ENCODE data around the gene DHODH.
"Not testable (repeated sequence)": the region's sequence is repeated elsewhere in the genome, so short reads cannot be mapped to it uniquely, and the experiment has no call there.

Gene DHODH

DNA sequence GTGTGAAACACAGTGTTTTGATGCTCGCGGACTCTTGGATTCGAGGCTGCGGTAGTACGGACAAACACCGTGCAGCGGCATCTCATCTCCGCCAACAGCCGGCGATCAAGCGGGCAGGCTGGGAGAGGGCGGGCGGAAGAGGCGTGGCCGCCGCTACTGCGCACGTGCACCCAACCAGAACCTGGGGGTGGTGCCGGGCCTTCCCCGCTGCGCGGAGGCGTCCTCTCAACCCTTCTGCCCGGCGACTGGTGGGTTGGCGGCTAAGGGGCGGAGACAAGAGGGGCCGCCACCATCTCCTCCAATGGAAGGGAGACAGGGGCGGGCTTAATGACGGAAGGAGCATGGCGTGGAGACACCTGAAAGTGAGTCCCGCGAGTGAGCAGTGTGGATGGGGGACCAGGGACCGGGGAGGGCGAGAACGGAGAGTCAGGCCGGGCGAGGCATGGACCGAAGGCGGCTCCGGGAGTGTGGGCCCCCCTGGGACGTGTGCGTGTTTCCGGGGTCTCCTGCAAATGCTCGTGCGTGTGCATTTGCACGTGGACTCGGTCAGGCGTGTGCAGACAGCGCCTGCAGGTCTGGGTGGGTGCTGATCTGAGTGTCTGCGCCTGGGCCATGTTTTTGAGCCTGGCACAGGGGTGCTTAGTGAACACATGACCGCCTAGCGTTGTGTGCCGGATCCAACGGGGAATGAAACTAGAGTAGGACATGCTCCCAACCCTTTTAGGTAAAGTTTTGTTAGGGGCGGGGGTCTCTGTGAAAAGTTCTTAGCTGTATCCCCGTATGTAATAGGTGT is at the start of gene DHODH:
Gene DHODH (plus strand): TSS at position 321 of the 793 bp plus-strand sequence. CDS start 21 bp downstream, at position 342.
- peak; percentile 98 for DNase-seq (ENCODE audit: low read depth)

DNA sequence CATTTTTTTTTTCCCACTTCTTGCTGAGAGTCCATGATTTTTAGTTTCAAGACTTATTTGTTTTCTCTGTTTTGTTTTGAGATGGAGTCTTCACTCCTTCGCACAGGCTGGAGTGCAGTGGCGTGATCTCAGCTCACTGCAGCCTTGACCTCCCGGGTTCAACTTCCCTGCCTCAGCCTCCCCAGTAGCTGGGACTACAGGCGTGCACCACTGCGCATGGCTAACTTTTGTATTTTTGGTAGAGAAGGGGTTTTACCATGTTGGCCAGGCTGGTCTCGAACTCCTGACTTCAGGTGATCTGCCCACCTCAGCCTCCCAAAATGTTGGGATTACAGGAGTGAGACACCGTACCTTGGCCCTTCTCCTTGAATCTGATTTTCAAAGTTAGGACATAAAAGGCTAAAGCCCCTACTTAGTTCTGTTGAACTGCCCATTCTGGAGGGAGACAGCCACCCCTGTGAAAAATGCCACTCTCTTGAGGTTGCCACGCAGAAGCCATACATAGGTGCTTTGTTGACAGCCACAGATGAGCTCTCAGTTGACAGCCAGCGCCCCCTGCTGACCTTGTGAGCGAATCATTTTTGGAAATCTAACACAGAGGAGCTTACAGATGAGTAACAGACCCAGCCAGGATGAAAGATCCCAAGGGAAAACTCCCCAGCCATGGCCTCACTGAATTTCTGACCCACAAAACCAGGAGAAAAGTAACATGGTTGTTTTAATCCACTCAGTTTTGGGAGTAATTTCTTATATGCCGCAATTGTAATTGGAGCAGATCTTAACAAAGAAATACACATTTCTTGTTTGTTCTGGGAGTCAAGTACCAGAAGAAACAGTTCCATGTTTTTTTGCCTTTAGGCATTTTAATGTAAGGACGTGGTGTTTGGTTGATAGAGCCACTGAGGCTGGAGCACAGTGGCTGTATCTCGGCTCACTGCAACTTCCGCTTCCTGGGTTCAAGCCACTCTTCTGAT is 47.2 kb upstream of the DHODH start:
- DNase-seq (ENCODE audit: low read depth), result peak; percentile 69

- no peak for DNase-seq (ENCODE audit: low read depth)
These were observed 45.2 kb upstream of the DHODH start for GRCh38 chr16:71963125-71963875.

GRCh38 chr16:71965223-71965622 is 43.3 kb upstream of the DHODH start:
- no peak for DNase-seq (ENCODE audit: low read depth)

DNA sequence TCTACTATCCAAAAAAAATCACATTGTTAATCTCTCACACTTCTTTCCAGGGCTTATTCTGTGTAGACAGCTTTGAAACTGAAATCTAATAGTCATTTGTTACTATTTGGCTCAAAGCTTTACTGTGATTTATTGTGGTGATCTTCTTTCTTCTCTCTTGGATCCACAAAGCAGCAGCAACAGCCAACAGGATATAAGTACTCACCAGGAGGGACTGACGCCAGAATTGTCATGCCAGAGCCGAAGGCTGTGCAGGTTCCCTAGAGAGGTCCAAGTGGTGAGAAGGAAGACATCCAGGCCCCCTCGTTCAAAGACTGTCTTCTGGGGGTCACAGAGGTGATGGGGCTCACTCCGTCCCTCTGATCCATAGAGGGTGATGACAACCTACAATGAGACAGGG is 41.6 kb upstream of the DHODH start:
- DNase-seq (ENCODE audit: low read depth), result no peak

DNA sequence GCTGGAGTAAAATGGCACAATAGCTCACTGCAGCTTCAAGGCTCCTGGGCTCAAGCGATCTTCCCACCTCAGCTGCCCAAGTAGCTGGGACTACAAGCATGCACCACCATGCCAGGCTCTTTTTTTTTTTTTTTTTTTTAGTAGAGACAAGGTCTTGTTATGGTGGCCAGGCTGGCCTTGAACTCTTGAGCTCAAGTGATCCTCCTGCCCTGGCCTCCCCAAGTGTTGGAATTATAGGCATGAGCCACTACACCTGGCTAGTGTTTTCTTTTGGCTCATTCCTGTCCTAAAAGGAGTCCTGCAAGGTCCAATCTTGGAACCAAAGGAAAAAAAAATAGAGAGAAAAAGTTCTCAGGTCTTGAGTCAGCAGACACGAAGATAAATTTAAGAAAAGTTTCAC is 39.2 kb upstream of the DHODH start:
- DNase-seq (ENCODE audit: low read depth), result no peak

DNA sequence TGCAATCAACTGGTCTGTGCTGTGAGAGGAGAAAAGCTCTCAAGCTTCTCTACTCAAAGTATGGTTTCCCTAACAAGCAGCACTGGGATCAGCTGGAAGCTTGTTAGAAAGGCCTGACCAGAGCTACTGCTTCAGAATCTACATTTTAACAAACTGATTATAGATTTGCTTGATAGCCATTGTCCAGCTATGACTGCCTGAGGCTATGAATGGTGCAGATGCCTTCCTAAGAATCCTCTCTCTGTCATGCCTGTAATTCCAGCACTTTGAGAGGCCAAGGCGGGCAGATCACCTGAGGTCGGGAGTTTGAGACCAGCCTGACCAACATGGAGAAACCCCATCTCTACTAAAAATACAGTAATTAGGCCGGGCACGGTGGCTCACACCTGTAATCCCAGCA is 37.0 kb upstream of the DHODH start:
- no peak for DNase-seq (ENCODE audit: low read depth)

DNA sequence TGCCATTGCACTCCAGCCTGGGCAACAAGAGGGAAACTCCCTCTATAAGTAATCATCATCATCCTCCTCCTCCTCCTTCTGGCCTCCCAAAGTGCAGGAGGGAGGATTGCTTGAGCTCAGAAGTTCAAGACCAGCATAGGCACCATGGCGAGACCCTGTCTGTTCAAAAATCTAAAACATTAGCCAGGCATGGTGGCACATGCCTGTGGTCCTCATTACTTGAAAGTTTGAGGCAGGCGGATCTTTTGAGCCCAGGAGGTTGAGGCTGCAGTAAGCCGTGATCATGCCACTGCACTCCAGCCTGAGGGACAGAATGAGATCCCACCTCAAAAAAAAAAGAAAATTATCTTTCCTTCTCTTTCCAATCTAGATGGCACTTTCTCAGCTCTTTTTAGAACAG is 36.2 kb upstream of the DHODH start:
- DNase-seq (ENCODE audit: low read depth), result no peak

DNA sequence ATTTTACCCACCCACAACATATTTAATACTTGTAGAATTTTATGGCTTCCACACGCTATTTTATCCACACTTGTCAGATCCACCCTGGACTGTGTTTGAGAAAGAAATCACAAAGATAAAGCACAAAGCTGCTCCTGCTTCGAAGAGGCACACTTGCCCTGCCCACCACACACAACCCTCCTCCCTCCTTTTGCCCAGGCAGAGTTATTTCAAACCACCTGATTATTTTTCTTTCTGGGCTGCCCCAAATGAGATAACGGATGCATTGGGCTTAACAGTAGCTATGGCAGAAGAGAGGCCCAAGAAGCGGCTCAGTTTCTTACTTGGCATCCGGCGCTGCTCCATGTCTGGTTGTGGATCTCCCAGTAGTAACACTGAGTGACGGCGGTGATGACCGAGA is 35.5 kb upstream of the DHODH start:
- DNase-seq (ENCODE audit: low read depth), result no peak

DNA sequence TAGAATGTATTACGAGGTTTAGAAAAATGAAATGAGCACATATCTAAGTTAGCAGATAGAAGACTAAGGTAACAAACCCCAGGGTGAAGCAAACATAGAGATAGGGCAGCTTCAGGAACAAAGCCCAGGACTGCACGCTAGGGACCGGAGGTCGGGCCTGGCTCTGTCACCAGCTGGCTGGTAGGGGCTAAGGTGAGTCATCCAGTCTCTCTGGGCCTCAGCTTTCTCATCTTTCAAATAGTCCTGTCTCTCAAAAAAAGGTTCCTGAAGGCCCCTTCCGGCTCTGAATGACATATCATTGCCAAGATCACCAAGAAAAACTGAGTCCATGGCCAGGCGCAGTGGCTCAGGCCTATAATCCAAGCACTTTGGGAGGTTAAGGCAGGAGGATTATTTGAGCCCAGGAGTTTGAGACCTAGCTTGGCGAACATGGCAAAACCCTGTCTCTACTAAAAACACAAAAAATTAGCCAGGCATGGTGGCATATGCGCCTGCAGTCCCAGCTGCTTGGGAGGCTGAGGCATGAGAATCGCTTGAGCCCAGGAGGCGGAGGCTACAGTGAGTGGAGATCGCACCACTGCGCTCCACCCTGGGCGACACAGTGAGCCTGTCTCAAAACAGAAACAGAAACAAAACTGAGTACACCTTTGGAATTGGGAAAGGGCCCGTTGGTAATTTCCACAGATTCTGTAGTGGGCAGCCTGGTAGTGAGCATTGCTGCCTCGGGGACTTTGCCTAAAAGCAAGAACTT is 34.3 kb upstream of the DHODH start:
- no peak for DNase-seq (ENCODE audit: low read depth)

DNA sequence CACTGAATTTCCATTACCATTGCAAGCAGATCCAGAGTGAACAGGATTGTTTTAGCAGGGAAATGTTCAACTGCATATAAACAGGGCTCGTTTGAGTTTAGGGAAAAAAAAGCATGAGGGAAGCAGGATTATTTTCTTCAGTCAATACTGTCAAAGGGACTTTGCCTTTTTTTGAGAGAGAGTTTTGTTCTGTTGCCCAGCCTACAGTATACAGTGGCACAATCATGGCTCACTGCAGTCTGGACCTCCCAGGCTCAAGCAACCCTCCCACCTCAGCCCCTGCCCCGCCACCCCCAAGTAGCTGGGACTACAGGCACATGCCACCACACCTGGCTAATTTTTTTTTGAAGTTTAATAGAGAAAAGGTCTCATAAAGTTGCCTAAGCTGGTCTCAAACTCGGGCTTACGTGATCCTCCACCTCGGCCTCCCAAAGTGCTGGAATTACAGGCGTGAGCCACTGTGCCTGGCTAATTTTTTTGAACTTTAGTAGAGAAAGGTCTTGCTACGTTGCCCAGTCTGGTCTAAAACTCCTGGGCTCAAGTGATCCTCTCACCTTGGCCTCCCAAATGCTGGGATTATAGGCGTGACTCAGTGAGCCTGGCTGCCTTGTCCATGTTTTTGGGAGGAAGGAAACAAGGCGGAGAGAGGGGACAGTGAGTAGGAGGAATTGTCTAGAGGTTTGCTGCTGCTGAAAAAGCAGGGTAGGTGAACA is 23.1 kb upstream of the DHODH start:
- no peak for DNase-seq (ENCODE audit: low read depth)

DNA sequence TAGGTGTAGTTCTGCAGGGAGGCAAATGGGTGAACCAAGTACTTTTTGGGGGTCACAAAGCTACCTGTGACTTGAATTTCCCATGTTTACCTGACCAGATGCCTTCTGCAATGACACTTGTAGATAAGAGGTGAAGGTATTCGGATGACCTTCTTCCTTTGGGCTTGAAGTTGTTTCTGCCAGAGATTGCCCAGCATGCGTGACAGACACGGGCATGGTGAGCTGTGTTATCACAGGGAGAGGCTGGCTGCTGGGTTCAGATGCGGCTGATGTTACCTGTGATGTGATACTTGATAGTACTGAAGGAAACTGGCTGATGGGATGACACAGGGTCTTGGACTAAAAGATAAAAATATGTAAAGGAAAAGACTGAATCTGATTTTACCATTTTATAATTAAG is 22.4 kb upstream of the DHODH start:
- no peak for DNase-seq (ENCODE audit: low read depth)

DNA sequence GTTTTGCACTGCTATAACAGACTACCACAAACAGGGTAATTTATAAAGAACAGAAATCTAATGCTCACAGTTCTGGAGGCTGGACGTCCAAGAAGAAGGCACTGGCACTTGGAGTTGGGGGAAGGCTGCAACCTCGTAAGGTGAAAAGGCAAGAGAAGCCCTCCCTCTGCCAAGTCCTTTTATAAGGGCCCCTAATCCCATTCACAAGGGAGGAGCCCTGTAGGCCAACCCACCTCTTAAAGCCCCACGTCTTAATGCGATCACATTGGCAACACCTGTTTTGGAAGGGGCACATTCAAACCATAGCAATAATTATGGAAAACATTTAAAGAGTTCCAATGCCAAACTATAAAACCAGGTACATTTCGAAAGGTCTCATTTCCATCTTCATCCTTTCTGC is 13.5 kb upstream of the DHODH start:
- DNase-seq (ENCODE audit: low read depth), result no peak

- DNase-seq (ENCODE audit: low read depth), result not testable (repeated sequence)
These were observed 11.0 kb upstream of the DHODH start for GRCh38 chr16:71997578-71997977.

DNA sequence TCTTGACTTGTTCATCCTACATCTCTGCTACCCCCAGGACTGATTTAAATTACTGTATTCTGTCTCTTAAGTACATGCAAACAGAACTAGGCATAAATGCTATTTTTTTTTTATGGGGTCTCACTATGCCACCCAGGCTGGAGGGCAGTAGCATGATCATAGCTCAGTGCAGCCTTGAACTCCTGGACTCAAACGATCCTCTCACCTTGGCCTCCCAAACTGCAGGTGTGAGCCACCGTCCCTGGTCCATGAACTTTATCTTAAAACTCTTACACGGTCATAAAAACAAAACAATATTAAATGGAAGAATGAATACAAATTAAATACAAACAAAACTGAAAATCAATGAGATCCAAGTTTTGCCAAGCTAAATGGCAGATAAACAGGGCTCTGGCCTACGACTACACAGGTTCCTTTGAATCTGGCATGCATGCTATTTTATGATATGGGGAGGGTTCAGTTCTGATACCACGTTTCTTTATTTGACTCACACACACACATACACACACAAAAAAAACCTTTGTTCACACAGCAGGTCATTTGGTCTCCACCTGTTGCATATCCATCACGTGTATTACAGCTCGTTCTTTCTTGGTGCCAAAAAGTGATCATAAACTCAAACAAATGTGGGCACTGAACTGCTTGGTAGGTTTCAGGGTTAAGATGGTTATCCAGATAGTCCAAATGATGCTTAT is 7.2 kb upstream of the DHODH start:
- no peak for DNase-seq (ENCODE audit: low read depth)

- DNase-seq (ENCODE audit: low read depth), result no peak
These were observed 5.9 kb upstream of the DHODH start for GRCh38 chr16:72002619-72003018.

DNA sequence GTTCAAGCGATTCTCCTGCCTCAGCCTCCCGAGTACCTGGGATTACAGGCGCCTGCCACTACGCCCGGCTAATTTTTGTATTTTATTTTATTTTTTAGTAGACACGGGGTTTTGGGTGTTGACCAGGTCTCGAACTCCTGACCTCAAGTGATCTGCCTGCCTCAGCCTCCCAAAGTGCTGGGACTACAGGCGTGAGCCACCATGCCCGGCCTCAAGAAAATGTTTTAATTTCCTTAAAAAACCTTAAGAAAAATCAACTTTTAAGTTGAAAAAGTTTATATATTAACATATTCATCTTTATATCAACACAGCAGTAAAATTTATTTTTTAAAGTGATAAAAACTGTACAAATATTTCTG is 500 bp upstream of the DHODH start:
- not testable (repeated sequence) for DNase-seq (ENCODE audit: low read depth)

- no peak for DNase-seq (ENCODE audit: low read depth)
These were observed 1.2 kb downstream of the DHODH start for GRCh38 chr16:72009779-72010178.

GRCh38 chr16:72012607-72013006 is 4.1 kb downstream of the DHODH start:
- no peak for DNase-seq (ENCODE audit: low read depth)

DNA sequence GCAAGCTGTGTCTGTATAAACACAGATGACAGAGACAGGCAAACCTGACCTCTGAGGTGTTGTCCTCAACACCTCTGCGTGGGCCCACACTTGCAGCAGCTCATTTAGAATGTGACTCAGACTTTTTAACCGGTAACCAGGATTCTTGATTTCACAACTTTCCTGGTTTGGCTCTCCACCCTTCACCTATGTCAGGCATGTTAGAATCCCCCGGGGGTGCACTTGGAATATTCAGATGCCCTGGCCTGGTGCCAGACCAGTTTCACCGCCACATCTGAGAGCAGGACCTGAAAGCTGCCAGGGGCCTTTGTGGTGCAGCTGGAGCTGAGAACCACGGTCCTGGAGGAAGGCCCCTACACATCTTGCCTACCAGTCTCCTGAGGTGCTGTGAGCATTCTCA is 4.8 kb downstream of the DHODH start:
- DNase-seq (ENCODE audit: low read depth), result no peak
